ENCODE measurements around the gene PCBP3.
"Not testable (repeated sequence)": the region's sequence is repeated elsewhere in the genome, so short reads cannot be mapped to it uniquely, and the experiment has no call there.

GRCh38 chr21:45832741-45833235, 189.3 kb downstream of the PCBP3 start:
- TF ChIP-seq, protein P1, sequence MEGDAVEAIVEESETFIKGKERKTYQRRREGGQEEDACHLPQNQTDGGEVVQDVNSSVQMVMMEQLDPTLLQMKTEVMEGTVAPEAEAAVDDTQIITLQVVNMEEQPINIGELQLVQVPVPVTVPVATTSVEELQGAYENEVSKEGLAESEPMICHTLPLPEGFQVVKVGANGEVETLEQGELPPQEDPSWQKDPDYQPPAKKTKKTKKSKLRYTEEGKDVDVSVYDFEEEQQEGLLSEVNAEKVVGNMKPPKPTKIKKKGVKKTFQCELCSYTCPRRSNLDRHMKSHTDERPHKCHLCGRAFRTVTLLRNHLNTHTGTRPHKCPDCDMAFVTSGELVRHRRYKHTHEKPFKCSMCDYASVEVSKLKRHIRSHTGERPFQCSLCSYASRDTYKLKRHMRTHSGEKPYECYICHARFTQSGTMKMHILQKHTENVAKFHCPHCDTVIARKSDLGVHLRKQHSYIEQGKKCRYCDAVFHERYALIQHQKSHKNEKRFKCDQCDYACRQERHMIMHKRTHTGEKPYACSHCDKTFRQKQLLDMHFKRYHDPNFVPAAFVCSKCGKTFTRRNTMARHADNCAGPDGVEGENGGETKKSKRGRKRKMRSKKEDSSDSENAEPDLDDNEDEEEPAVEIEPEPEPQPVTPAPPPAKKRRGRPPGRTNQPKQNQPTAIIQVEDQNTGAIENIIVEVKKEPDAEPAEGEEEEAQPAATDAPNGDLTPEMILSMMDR (IDR thresholded peaks at IDR 0.05), result not testable (repeated sequence)
- TF ChIP-seq POLR2A (IDR thresholded peaks at IDR 0.05), result not testable (repeated sequence)

All from right lobe of liver (tissue), 4 donors.